ENCODE data around the gene CFAP70.
"Not testable (repeated sequence)": the region's sequence is repeated elsewhere in the genome, so short reads cannot be mapped to it uniquely, and the experiment has no call there.

The CFAP70 gene

GRCh38 chr10:73338801-73339368, 19.8 kb downstream of the CFAP70 start:
- no peak for DNase-seq

GRCh38 chr10:73333202-73333601, 25.5 kb downstream of the CFAP70 start:
- DNase-seq: no peak

GRCh38 chr10:73332379-73332778, 26.3 kb downstream of the CFAP70 start:
- no peak for DNase-seq

- not testable (repeated sequence) for DNase-seq
Observed at GRCh38 chr10:73328523-73328922, 30.1 kb downstream of the CFAP70 start.

GRCh38 chr10:73325290-73325689, 33.4 kb downstream of the CFAP70 start:
- DNase-seq: not testable (repeated sequence)

- not testable (repeated sequence) for DNase-seq
Observed at GRCh38 chr10:73323582-73323981, 35.1 kb downstream of the CFAP70 start.

GRCh38 chr10:73310475-73310874, 48.2 kb downstream of the CFAP70 start:
- DNase-seq: no peak

- DNase-seq: no peak
Observed at GRCh38 chr10:73307203-73307800, 51.4 kb downstream of the CFAP70 start.

- DNase-seq: no peak
Observed at GRCh38 chr10:73306171-73306708, 52.4 kb downstream of the CFAP70 start.

- no peak for DNase-seq
Observed at GRCh38 chr10:73296946-73297345, 61.7 kb downstream of the CFAP70 start.

- no peak for DNase-seq
Observed at GRCh38 chr10:73293461-73293860, 65.2 kb downstream of the CFAP70 start.

GRCh38 chr10:73289958-73290357, 68.7 kb downstream of the CFAP70 start:
- DNase-seq: no peak

- no peak for DNase-seq
Observed at GRCh38 chr10:73287441-73287840, 71.2 kb downstream of the CFAP70 start.

- DNase-seq: no peak
Observed at GRCh38 chr10:73281097-73281496, 77.6 kb downstream of the CFAP70 start.

GRCh38 chr10:73264423-73264822, 94.2 kb downstream of the CFAP70 start:
- DNase-seq: no peak

- DNase-seq: no peak
Observed at GRCh38 chr10:73263693-73264347, 94.8 kb downstream of the CFAP70 start.

GRCh38 chr10:73262880-73263555, 95.6 kb downstream of the CFAP70 start:
- no peak for DNase-seq

- no peak for DNase-seq
Observed at GRCh38 chr10:73262105-73262730, 96.4 kb downstream of the CFAP70 start.

GRCh38 chr10:73261362-73261995, 97.2 kb downstream of the CFAP70 start:
- no peak for DNase-seq

- not testable (repeated sequence) for DNase-seq
Observed at GRCh38 chr10:73258612-73259011, 100.1 kb downstream of the CFAP70 start.

- no peak for DNase-seq
Observed at GRCh38 chr10:73253225-73253555, 105.5 kb downstream of the CFAP70 start.

GRCh38 chr10:73252445-73253224, 106.0 kb downstream of the CFAP70 start, which contains the start of gene MRPS16:
Gene MRPS16 (minus strand): TSS chr10:73252644. CDS start chr10:73252482, 162 bp downstream.
- DNase-seq: peak; percentile 94
